Activated naive CD8-positive, alpha-beta T cell treated with anti-CD3 and anti-CD28 coated beads for 36 hours (primary cell): Measurements from ENCODE around the gene CBFA2T3. TPM values are rescaled to one million over a fixed set of nuclear protein-coding genes. Genes with fewer than 3 reads are reported as not detected.
"Not testable (repeated sequence)": the region's sequence is repeated elsewhere in the genome, so short reads cannot be mapped to it uniquely, and the experiment has no call there.

Experiments
- DNase-seq: peaks from one replicate; pipeline ENCODE4 v3.0.0; 2021
- H3K27ac Mint-ChIP-seq: one replicate; pipeline ENCODE4 v1.8.0; 2022; ENCODE audit warnings: mild to moderate bottlenecking, moderate library complexity, mixed read lengths
- H3K27me3 Mint-ChIP-seq: one replicate; pipeline ENCODE4 v1.8.0; 2022; ENCODE audit warnings: mild to moderate bottlenecking, mixed read lengths
- H3K36me3 Mint-ChIP-seq: one replicate; pipeline ENCODE4 v1.8.0; 2021; ENCODE audit warnings: mild to moderate bottlenecking, mixed read lengths
- H3K4me1 Mint-ChIP-seq: one replicate; pipeline ENCODE4 v1.8.0; 2021; ENCODE audit warnings: mixed read lengths
- H3K4me3 Mint-ChIP-seq: one replicate; pipeline ENCODE4 v1.8.0; 2022; ENCODE audit warnings: mild to moderate bottlenecking, moderate library complexity, mixed read lengths
- H3K9me3 Mint-ChIP-seq: one replicate; pipeline ENCODE4 v1.8.0; 2022; ENCODE audit warnings: mixed read lengths
- total RNA-seq, 2 experiments: library from RNA; stranded (reverse); gene quantifications; one replicate each; pipeline ENCODE4 v1.2.3, GENCODE V29; 2021

CBFA2T3 gene
- total RNA-seq, 2 experiments from 2014 or later = 0.28 to 0.56 TPM

GRCh38 chr16:89005201-89006035 lies 28.4 kb upstream of the CBFA2T3 start:
- DNase-seq = no peak
- H3K27ac Mint-ChIP-seq = no peak overlapping the region
- peaks cover 66% of the 10 kb centered on the region for H3K27me3 Mint-ChIP-seq
- H3K9me3 Mint-ChIP-seq = peaks cover 3% of the 10 kb centered on the region
- H3K4me3 Mint-ChIP-seq = no peak overlapping the region
- no peaks in the 10 kb centered on the region for H3K36me3 Mint-ChIP-seq
- H3K4me1 Mint-ChIP-seq = peaks cover 8% of the 10 kb centered on the region

GRCh38 chr16:89004209-89004831 lies 27.3 kb upstream of the CBFA2T3 start:
- Mint-ChIP-seq H3K4me3 (no peak overlapping the region), H3K9me3 (peaks cover under 1% of the 10 kb centered on the region)

GRCh38 chr16:89003831-89004208 lies 26.8 kb upstream of the CBFA2T3 start:
- H3K4me3 Mint-ChIP-seq = no peak overlapping the region
- H3K27ac Mint-ChIP-seq = no peak overlapping the region
- no peak for DNase-seq
- peaks cover 4% of the 10 kb centered on the region for H3K9me3 Mint-ChIP-seq
- peaks cover 15% of the 10 kb centered on the region for H3K4me1 Mint-ChIP-seq
- no peaks in the 10 kb centered on the region for H3K36me3 Mint-ChIP-seq
- H3K27me3 Mint-ChIP-seq = peaks cover 58% of the 10 kb centered on the region

More at GRCh38 chr16:89004209-89004831, 27.3 kb upstream of the CBFA2T3 start:
- H3K27me3 Mint-ChIP-seq = peaks cover 60% of the 10 kb centered on the region
- DNase-seq = no peak
- no peaks in the 10 kb centered on the region for H3K36me3 Mint-ChIP-seq
- peaks cover 12% of the 10 kb centered on the region for H3K4me1 Mint-ChIP-seq
- H3K27ac Mint-ChIP-seq = no peak overlapping the region

- H3K36me3 Mint-ChIP-seq = no peaks in the 10 kb centered on the region
- no peak overlapping the region for H3K27ac Mint-ChIP-seq
- H3K9me3 Mint-ChIP-seq = peaks cover 6% of the 10 kb centered on the region
- H3K4me3 Mint-ChIP-seq = no peak overlapping the region
- DNase-seq = no peak
- H3K27me3 Mint-ChIP-seq = peaks cover 55% of the 10 kb centered on the region
- peaks cover 15% of the 10 kb centered on the region for H3K4me1 Mint-ChIP-seq
Measured at GRCh38 chr16:89002851-89003830, 26.1 kb upstream of the CBFA2T3 start.

- not testable (repeated sequence) for H3K27ac Mint-ChIP-seq, H3K36me3 Mint-ChIP-seq, DNase-seq, H3K4me3 Mint-ChIP-seq
- peaks cover 46% of the 10 kb centered on the region for H3K27me3 Mint-ChIP-seq
- peaks cover 11% of the 10 kb centered on the region for H3K9me3 Mint-ChIP-seq
- H3K4me1 Mint-ChIP-seq = peaks cover 15% of the 10 kb centered on the region
Measured at GRCh38 chr16:89002081-89002480, 25.1 kb upstream of the CBFA2T3 start.

GRCh38 chr16:89001117-89002027 lies 24.4 kb upstream of the CBFA2T3 start:
- Mint-ChIP-seq H3K9me3 (peaks cover 11% of the 10 kb centered on the region), H3K27ac (no peak overlapping the region), H3K27me3 (peaks cover 46% of the 10 kb centered on the region), H3K4me1 (peaks cover 15% of the 10 kb centered on the region), H3K36me3 (no peaks in the 10 kb centered on the region), H3K4me3 (no peak overlapping the region)
- DNase-seq = no peak

- peaks cover 15% of the 10 kb centered on the region for H3K4me1 Mint-ChIP-seq
- H3K4me3 Mint-ChIP-seq = no peak overlapping the region
- no peaks in the 10 kb centered on the region for H3K36me3 Mint-ChIP-seq
- DNase-seq = no peak
- H3K9me3 Mint-ChIP-seq = peaks cover 11% of the 10 kb centered on the region
- peaks cover 37% of the 10 kb centered on the region for H3K27me3 Mint-ChIP-seq
- no peak overlapping the region for H3K27ac Mint-ChIP-seq
Measured at GRCh38 chr16:89000207-89000959, 23.4 kb upstream of the CBFA2T3 start.

- peak; percentile 58 for DNase-seq
- no peak overlapping the region for H3K4me3 Mint-ChIP-seq
Measured at GRCh38 chr16:88999457-89000206, 22.6 kb upstream of the CBFA2T3 start.

GRCh38 chr16:88995746-88996535 lies 18.9 kb upstream of the CBFA2T3 start:
- Mint-ChIP-seq H3K4me1 (peaks cover 9% of the 10 kb centered on the region), H3K9me3 (peaks cover 11% of the 10 kb centered on the region), H3K27me3 (peaks cover 23% of the 10 kb centered on the region), H3K36me3 (no peaks in the 10 kb centered on the region), H3K4me3 (no peak overlapping the region), H3K27ac (no peak overlapping the region)
- no peak for DNase-seq

More at GRCh38 chr16:88999457-89000206, 22.6 kb upstream of the CBFA2T3 start:
- peak overlapping the region; percentile 26 for H3K27ac Mint-ChIP-seq
- peaks cover 15% of the 10 kb centered on the region for H3K4me1 Mint-ChIP-seq
- peaks cover 38% of the 10 kb centered on the region for H3K27me3 Mint-ChIP-seq
- H3K36me3 Mint-ChIP-seq = no peaks in the 10 kb centered on the region
- peaks cover 11% of the 10 kb centered on the region for H3K9me3 Mint-ChIP-seq

- no peak overlapping the region for H3K27ac Mint-ChIP-seq
- H3K4me3 Mint-ChIP-seq = no peak overlapping the region
- peaks cover 9% of the 10 kb centered on the region for H3K4me1 Mint-ChIP-seq
- DNase-seq = no peak
- H3K36me3 Mint-ChIP-seq = no peaks in the 10 kb centered on the region
- peaks cover 16% of the 10 kb centered on the region for H3K27me3 Mint-ChIP-seq
- peaks cover 11% of the 10 kb centered on the region for H3K9me3 Mint-ChIP-seq
Measured at GRCh38 chr16:88995194-88995593, 18.2 kb upstream of the CBFA2T3 start.

- Mint-ChIP-seq H3K36me3 (no peaks in the 10 kb centered on the region), H3K9me3 (peaks cover 11% of the 10 kb centered on the region), H3K4me1 (peaks cover 5% of the 10 kb centered on the region), H3K27me3 (peaks cover 13% of the 10 kb centered on the region), H3K27ac (no peak overlapping the region), H3K4me3 (no peak overlapping the region)
- no peak for DNase-seq
Measured at GRCh38 chr16:88994695-88995094, 17.7 kb upstream of the CBFA2T3 start.

GRCh38 chr16:88993946-88994600 lies 17.1 kb upstream of the CBFA2T3 start:
- DNase-seq = no peak
- Mint-ChIP-seq H3K27me3 (peaks cover 13% of the 10 kb centered on the region), H3K4me3 (no peak overlapping the region), H3K4me1 (peaks cover 3% of the 10 kb centered on the region), H3K9me3 (peaks cover 9% of the 10 kb centered on the region), H3K27ac (no peak overlapping the region), H3K36me3 (no peaks in the 10 kb centered on the region)
